Measurements from ENCODE around the gene THBS1. TPM values are rescaled to one million over a fixed set of nuclear protein-coding genes. Genes with fewer than 3 reads are reported as not detected.

The THBS1 gene
- total and polyA plus RNA-seq, 3 experiments from 2014 or later, result 0.72 to 6.9 (median 6.6) TPM

- ChIA-PET CTCF (interaction anchor here (1.0 to 11.2 kb wide), 2 partner anchors 8 to 169 kb away, joined by 4 to 116 read pairs; partner anchors contain the start of gene THBS1), POLR2A (no interaction called here)
- H3K4me3 ChIP-seq (ENCODE audit: low read length), result no peak overlapping the region
- Mint-ChIP-seq H3K9me3 (no peaks in the 10 kb centered on the region), H3K4me1 (peaks cover 8 to 17% (median 17%) of the 10 kb centered on the region in 3 donors), H3K27ac (no peak overlapping the region), H3K27me3 (no peaks in the 10 kb centered on the region), H3K36me3 (peaks cover 3 to 30% (median 7%) of the 10 kb centered on the region in 3 donors), H3K4me3 (no peak overlapping the region)
- H3K27me3 ChIP-seq (ENCODE audit: insufficient read depth, low read length, poor library complexity, severe bottlenecking), result no peaks in the 10 kb centered on the region
- no peaks in the 10 kb centered on the region for H3K4me1 ChIP-seq (ENCODE audit: insufficient read depth, low read length)
- no peak overlapping the region for H3K27ac ChIP-seq (ENCODE audit: low read depth, low read length)
- no peaks in the 10 kb centered on the region for H3K9me3 ChIP-seq (ENCODE audit: low read length)
- H3K36me3 ChIP-seq (ENCODE audit: insufficient read depth, low read length), result no peaks in the 10 kb centered on the region
- no peak for DNase-seq
Measured at GRCh38 chr15:39587731-39588530, 7.1 kb downstream of the THBS1 start.

- Histone ChIP-seq H3K36me3 (ENCODE audit: insufficient read depth, low read length) (no peaks in the 10 kb centered on the region), H3K9me3 (ENCODE audit: low read length) (no peaks in the 10 kb centered on the region), H3K27ac (ENCODE audit: low read depth, low read length) (no peak overlapping the region), H3K4me3 (ENCODE audit: low read length) (no peak overlapping the region), H3K4me1 (ENCODE audit: insufficient read depth, low read length) (no peaks in the 10 kb centered on the region), H3K27me3 (ENCODE audit: insufficient read depth, low read length, poor library complexity, severe bottlenecking) (no peaks in the 10 kb centered on the region)
- DNase-seq, result no peak
- ChIA-PET POLR2A (no interaction called here), CTCF (interaction anchor here (1.0 to 11.2 kb wide), 2 partner anchors 8 to 169 kb away, joined by 4 to 116 read pairs; partner anchors contain the start of gene THBS1)
- Mint-ChIP-seq H3K27ac (no peak overlapping the region), H3K4me1 (peaks cover 8 to 10% (median 10%) of the 10 kb centered on the region in 3 donors), H3K9me3 (no peaks in the 10 kb centered on the region), H3K4me3 (no peak overlapping the region), H3K36me3 (peaks cover 5 to 32% (median 9%) of the 10 kb centered on the region in 3 donors), H3K27me3 (no peaks in the 10 kb centered on the region)
Measured at GRCh38 chr15:39588531-39589192, 7.8 kb downstream of the THBS1 start.

DNA sequence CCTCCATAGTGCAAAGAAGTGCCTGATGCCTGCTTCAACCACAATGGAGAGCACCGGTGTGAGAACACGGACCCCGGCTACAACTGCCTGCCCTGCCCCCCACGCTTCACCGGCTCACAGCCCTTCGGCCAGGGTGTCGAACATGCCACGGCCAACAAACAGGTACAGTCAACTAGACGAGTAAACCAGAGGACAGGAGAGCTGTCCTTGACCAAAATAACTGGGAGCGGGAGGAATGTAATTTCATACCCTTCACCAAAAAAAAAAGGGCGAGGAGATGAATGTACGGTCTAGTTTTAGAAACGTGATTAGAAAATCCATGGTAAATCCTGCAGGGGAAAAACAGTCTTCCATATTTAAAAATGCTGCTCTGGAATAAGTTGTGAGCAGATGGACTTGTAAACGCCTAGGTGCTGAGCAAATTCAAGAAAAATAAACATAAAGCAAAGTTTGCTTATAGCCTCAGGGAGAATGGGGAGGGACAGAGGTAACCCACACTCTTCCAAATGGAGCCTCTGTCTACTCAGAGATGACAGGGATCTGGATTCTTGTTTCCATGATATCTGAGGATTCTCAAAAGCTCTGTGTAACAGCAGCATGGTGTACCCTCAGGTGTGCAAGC lies 8.4 kb downstream of the THBS1 start:
- Histone ChIP-seq H3K27me3 (ENCODE audit: insufficient read depth, low read length, poor library complexity, severe bottlenecking) (no peaks in the 10 kb centered on the region), H3K4me3 (ENCODE audit: low read length) (no peak overlapping the region), H3K36me3 (ENCODE audit: insufficient read depth, low read length) (no peaks in the 10 kb centered on the region), H3K27ac (ENCODE audit: low read depth, low read length) (no peak overlapping the region), H3K9me3 (ENCODE audit: low read length) (no peaks in the 10 kb centered on the region), H3K4me1 (ENCODE audit: insufficient read depth, low read length) (no peaks in the 10 kb centered on the region)
- peaks cover 5 to 36% (median 13%) of the 10 kb centered on the region in 3 donors for H3K36me3 Mint-ChIP-seq
- no peak overlapping the region for H3K4me3 Mint-ChIP-seq
- no peak overlapping the region for H3K27ac Mint-ChIP-seq
- ChIA-PET POLR2A (no interaction called here), CTCF (interaction anchor here (1.0 to 11.2 kb wide), 3 partner anchors 9 to 168 kb away, joined by 4 to 116 read pairs (median 4); partner anchors contain the start of gene THBS1)
- no peak for DNase-seq
- no peaks in the 10 kb centered on the region for H3K27me3 Mint-ChIP-seq
- H3K4me1 Mint-ChIP-seq, result peaks cover 14 to 17% (median 16%) of the 10 kb centered on the region in 3 donors
- no peaks in the 10 kb centered on the region for H3K9me3 Mint-ChIP-seq

DNA sequence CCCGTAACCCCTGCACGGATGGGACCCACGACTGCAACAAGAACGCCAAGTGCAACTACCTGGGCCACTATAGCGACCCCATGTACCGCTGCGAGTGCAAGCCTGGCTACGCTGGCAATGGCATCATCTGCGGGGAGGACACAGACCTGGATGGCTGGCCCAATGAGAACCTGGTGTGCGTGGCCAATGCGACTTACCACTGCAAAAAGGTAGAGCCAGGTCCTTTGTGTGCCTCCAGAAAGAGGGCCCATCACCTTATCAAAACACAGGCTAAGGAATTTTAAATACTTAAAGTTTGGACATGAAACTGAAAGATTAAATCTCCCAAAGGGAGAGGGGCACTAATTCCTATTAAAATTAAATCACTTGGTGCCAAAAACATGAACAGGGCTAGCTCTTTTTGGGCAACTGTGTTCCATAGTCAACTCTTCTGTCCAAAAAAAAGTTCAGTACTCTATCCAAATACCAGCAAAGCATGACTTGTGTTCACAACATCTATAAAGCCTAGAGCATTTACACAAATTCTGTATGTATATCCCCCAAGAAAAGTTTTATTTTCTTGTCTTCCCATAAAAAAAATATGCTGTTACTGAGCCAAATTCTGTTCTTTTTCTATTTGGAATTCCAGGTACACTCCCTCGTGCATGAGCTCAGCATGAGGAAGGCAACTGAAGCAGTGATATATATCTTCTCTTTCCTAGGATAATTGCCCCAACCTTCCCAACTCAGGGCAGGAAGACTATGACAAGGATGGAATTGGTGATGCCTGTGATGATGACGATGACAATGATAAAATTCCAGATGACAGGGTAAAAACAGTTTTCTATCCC lies 9.2 kb downstream of the THBS1 start:
- Histone ChIP-seq H3K36me3 (ENCODE audit: insufficient read depth, low read length) (no peaks in the 10 kb centered on the region), H3K27ac (ENCODE audit: low read depth, low read length) (no peak overlapping the region), H3K27me3 (ENCODE audit: insufficient read depth, low read length, poor library complexity, severe bottlenecking) (no peaks in the 10 kb centered on the region), H3K4me1 (ENCODE audit: insufficient read depth, low read length) (no peaks in the 10 kb centered on the region), H3K9me3 (ENCODE audit: low read length) (no peaks in the 10 kb centered on the region), H3K4me3 (ENCODE audit: low read length) (no peak overlapping the region)
- peaks cover 13 to 14% (median 13%) of the 10 kb centered on the region in 3 donors for H3K4me1 Mint-ChIP-seq
- ChIA-PET CTCF (interaction anchor here (1.0 kb wide), 1 partner anchor 167 kb away, joined by 4 read pairs; no protein-coding TSS in a partner anchor), POLR2A (no interaction called here)
- no peaks in the 10 kb centered on the region for H3K9me3 Mint-ChIP-seq
- H3K27ac Mint-ChIP-seq, result no peak overlapping the region
- no peak overlapping the region for H3K4me3 Mint-ChIP-seq
- H3K36me3 Mint-ChIP-seq, result peaks cover 5 to 37% (median 13%) of the 10 kb centered on the region in 3 donors
- H3K27me3 Mint-ChIP-seq, result no peaks in the 10 kb centered on the region
- DNase-seq, result no peak

DNA sequence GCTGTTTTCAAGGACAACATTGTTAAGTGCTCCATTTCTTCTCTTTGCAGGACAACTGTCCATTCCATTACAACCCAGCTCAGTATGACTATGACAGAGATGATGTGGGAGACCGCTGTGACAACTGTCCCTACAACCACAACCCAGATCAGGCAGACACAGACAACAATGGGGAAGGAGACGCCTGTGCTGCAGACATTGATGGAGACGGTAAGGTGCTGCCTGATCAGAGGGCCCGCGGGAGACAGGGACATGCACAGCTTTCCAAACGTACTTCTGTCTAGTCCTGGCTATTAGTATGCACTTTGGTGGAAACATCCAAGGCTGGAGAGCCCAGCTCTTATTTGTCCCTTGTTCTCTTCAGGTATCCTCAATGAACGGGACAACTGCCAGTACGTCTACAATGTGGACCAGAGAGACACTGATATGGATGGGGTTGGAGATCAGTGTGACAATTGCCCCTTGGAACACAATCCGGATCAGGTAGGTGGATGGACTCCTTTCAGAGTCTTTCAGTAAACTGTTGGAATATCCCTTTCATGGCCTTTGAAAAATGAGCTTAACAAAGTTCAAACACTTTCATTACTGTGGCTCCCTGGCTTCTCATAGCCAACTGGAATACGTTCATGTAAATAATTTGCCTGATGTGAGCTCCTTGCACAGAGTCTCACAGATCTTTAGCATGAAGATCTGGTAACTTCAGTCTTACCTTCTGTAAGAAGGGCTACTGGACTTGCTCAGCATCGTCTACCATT lies 10.4 kb downstream of the THBS1 start:
- no peaks in the 10 kb centered on the region for H3K4me1 ChIP-seq (ENCODE audit: insufficient read depth, low read length)
- no peaks in the 10 kb centered on the region for H3K36me3 ChIP-seq (ENCODE audit: insufficient read depth, low read length)
- Mint-ChIP-seq H3K27ac (no peak overlapping the region), H3K4me1 (peaks cover 7 to 8% (median 7%) of the 10 kb centered on the region in 3 donors), H3K36me3 (peaks cover 5 to 41% (median 23%) of the 10 kb centered on the region in 3 donors), H3K4me3 (no peak overlapping the region), H3K9me3 (no peaks in the 10 kb centered on the region), H3K27me3 (no peaks in the 10 kb centered on the region)
- no peak for DNase-seq
- POLR2A ChIA-PET, result no interaction called here
- no peak overlapping the region for H3K27ac ChIP-seq (ENCODE audit: low read depth, low read length)
- H3K4me3 ChIP-seq (ENCODE audit: low read length), result no peak overlapping the region
- H3K9me3 ChIP-seq (ENCODE audit: low read length), result no peaks in the 10 kb centered on the region
- CTCF ChIA-PET, result interaction anchor here (0.7 to 1.4 kb wide), 3 partner anchors 11 to 166 kb away, joined by 3 to 5 read pairs (median 3); no protein-coding TSS in a partner anchor
- H3K27me3 ChIP-seq (ENCODE audit: insufficient read depth, low read length, poor library complexity, severe bottlenecking), result no peaks in the 10 kb centered on the region

GRCh38 chr15:39591896-39592315 lies 11.0 kb downstream of the THBS1 start:
- Histone ChIP-seq H3K27me3 (ENCODE audit: insufficient read depth, low read length, poor library complexity, severe bottlenecking) (no peaks in the 10 kb centered on the region), H3K4me3 (ENCODE audit: low read length) (no peak overlapping the region), H3K4me1 (ENCODE audit: insufficient read depth, low read length) (no peaks in the 10 kb centered on the region), H3K9me3 (ENCODE audit: low read length) (no peaks in the 10 kb centered on the region), H3K27ac (ENCODE audit: low read depth, low read length) (no peak overlapping the region), H3K36me3 (ENCODE audit: insufficient read depth, low read length) (no peaks in the 10 kb centered on the region)
- Mint-ChIP-seq H3K4me3 (no peak overlapping the region), H3K36me3 (peaks cover 5 to 41% (median 27%) of the 10 kb centered on the region in 3 donors), H3K27me3 (no peaks in the 10 kb centered on the region), H3K4me1 (peaks cover 7 to 8% (median 7%) of the 10 kb centered on the region in 3 donors), H3K27ac (no peak overlapping the region), H3K9me3 (no peaks in the 10 kb centered on the region)
- no peak for DNase-seq
- ChIA-PET CTCF (interaction anchor here (0.7 to 1.4 kb wide), 3 partner anchors 12 to 165 kb away, joined by 3 to 5 read pairs (median 3); no protein-coding TSS in a partner anchor), POLR2A (no interaction called here)

DNA sequence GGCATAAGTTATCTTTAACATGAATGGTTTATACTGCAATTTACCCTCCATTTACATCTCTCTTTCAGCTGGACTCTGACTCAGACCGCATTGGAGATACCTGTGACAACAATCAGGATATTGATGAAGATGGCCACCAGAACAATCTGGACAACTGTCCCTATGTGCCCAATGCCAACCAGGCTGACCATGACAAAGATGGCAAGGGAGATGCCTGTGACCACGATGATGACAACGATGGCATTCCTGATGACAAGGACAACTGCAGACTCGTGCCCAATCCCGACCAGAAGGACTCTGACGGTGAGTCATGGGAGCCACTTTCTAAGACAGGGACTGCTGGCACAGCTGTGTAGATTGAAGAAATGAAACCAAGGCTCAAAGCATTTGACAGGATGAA lies 11.6 kb downstream of the THBS1 start:
- Mint-ChIP-seq H3K9me3 (no peaks in the 10 kb centered on the region), H3K36me3 (peaks cover 5 to 41% (median 27%) of the 10 kb centered on the region in 3 donors), H3K27me3 (no peaks in the 10 kb centered on the region), H3K4me1 (peaks cover 7 to 8% (median 7%) of the 10 kb centered on the region in 3 donors), H3K27ac (peak overlapping the region in 1 of 8 donors; percentile 7), H3K4me3 (no peak overlapping the region)
- no peak overlapping the region for H3K27ac ChIP-seq (ENCODE audit: low read depth, low read length)
- H3K4me3 ChIP-seq (ENCODE audit: low read length), result no peak overlapping the region
- H3K27me3 ChIP-seq (ENCODE audit: insufficient read depth, low read length, poor library complexity, severe bottlenecking), result no peaks in the 10 kb centered on the region
- POLR2A ChIA-PET, result no interaction called here
- H3K9me3 ChIP-seq (ENCODE audit: low read length), result no peaks in the 10 kb centered on the region
- no peaks in the 10 kb centered on the region for H3K36me3 ChIP-seq (ENCODE audit: insufficient read depth, low read length)
- no peak for DNase-seq
- CTCF ChIA-PET, result interaction anchor here (1.3 to 1.4 kb wide), 2 partner anchors 29 to 164 kb away, joined by 3 to 5 read pairs; no protein-coding TSS in a partner anchor
- no peaks in the 10 kb centered on the region for H3K4me1 ChIP-seq (ENCODE audit: insufficient read depth, low read length)
